Activated CD8-positive, alpha-beta memory T cell treated with anti-CD3 and anti-CD28 coated beads, Interleukin-2, amount 50 U/mL, for 24 hours (primary cell): ENCODE results near the gene TJAP1.

Experiments used
- DNase-seq: peaks from one replicate; pipeline ENCODE4 v3.0.0-alpha.2; 2020; ENCODE audit errors: extremely low read depth

Gene TJAP1, protein sequence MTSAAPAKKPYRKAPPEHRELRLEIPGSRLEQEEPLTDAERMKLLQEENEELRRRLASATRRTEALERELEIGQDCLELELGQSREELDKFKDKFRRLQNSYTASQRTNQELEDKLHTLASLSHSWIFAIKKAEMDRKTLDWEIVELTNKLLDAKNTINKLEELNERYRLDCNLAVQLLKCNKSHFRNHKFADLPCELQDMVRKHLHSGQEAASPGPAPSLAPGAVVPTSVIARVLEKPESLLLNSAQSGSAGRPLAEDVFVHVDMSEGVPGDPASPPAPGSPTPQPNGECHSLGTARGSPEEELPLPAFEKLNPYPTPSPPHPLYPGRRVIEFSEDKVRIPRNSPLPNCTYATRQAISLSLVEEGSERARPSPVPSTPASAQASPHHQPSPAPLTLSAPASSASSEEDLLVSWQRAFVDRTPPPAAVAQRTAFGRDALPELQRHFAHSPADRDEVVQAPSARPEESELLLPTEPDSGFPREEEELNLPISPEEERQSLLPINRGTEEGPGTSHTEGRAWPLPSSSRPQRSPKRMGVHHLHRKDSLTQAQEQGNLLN

DNA sequence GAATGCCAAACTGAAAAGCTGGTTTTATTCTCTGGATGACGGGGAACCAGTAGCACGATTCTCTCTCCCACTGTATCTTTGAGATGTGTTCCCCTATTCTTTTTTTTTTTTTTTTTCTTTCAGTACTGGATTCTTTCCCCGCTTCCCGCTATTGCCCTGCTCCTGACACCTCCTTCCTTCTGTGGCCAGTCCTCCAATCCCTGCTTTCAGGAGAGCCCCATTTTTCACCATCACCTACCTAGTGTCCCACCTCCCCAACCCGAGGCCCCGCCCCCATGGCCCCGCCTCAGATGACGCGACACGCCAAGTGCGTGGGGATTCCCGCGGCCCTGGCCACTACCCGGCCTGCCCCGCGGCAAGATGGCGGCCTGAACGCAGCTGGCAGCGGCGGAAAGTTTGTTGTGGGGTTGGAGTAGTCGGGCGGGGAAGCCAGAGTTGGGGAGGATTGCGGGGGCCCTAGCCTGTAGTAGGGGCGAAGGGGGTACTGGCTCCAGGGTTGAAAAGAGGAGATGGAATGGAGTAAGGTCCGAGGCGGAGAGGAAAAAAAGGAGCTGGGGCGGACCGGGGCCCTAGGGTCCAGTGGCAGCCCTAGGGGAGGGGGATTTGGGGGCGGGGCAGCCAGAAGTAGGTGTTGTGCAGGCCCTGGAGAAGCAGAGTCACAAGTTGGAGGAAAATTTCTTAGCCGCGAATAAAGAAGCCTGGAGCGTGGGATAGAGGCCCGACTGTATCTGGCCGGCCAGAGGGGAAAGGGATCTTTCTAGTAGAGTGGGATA, at the start of gene TJAP1:
Gene TJAP1, plus strand, starts transcription at position 336 of the 773 bp plus-strand sequence. CDS start 21,432 bp downstream, outside the sequence.
- peak; percentile 90 for DNase-seq

DNA sequence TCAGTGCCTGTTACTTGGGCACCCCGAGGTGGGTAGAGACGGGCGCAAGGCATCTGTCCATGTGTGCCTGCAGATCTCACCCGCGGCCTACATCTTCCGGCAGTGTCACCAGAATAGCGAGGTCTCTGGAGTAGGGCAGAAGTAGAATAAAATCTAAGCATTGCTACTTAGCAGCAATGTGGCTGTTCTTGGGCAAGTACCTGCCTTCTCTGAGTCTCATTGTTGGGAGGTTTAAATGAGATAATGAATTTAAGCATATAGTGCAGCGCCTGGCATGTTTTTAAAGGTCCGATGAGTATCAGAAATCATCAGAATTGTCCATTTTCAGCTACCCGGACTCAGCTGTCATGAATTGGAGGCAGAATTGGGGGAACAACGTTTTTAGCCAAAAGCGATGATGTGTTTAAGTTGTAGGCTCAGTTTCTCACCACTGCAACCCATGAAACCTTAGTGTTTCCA, 49.2 kb upstream of the TJAP1 start:
- peak; percentile 2 for DNase-seq

DNA sequence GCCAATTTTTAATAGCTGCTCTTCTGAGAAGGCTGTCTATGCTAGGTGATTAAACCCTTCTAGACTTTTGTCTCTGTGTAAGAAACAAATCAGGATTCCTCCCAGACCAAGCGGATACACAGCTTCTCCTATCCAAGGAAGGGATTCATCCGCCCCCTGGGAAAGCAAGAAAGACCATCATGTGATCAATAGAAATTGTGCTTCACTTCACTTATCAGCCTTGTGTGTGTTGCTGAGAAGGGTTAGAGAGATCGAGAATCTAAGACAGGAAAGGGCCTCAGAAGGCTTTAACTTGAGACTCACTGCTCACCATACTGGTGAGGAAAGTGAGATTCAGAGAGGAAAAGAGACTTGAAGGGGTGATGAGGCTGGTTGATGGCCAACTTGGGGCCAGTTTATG, 48.5 kb upstream of the TJAP1 start:
- no peak for DNase-seq

DNA sequence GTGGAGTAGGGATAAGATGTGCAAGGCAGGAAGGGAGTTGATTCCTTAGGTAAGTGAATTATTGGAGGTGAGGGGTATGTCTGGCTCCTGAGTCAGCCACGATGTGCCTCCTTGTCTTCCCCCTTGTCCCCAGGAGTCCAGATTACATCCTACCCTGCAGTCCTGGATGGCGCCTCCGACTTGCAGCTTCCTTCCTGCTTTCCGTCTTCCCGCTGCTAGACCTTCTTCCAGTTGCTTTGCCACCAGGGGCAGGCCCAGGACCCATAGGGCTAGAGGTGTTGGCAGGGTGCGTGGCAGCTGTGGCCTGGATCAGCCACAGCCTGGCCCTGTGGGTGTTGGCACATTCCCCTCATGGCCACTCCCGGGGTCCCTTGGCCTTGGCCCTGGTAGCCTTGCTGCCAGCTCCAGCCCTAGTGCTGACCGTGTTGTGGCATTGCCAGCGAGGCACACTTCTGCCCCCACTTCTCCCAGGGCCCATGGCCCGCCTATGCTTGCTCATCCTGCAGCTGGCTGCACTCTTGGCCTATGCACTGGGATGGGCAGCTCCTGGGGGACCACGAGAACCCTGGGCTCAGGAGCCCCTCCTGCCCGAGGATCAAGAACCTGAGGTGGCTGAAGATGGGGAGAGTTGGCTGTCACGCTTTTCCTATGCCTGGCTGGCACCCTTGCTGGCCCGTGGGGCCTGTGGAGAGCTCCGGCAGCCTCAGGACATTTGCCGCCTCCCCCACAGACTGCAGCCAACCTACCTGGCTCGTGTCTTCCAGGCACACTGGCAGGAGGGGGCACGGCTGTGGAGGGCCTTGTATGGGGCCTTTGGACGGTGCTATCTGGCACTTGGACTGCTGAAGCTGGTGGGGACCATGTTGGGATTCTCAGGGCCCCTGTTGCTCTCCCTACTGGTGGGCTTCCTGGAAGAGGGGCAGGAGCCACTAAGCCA, 45.1 kb upstream of the TJAP1 start:
- DNase-seq = no peak

DNA sequence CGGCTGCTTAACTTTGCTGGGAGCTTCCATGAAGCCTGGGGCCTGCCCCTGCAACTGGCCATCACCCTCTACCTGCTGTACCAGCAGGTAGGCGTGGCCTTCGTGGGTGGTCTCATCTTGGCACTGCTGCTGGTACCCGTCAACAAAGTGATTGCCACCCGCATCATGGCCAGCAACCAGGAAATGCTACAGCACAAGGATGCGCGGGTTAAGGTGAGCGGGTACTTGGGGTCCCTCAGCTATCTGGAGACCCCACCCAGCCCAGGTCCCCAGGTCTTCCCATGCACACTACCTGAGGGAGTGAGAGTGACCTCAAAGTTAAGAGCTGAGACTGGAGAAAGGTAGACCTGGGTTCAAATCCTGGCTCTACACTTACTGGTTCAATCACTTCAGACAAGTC, 44.2 kb upstream of the TJAP1 start:
- DNase-seq = no peak

DNA sequence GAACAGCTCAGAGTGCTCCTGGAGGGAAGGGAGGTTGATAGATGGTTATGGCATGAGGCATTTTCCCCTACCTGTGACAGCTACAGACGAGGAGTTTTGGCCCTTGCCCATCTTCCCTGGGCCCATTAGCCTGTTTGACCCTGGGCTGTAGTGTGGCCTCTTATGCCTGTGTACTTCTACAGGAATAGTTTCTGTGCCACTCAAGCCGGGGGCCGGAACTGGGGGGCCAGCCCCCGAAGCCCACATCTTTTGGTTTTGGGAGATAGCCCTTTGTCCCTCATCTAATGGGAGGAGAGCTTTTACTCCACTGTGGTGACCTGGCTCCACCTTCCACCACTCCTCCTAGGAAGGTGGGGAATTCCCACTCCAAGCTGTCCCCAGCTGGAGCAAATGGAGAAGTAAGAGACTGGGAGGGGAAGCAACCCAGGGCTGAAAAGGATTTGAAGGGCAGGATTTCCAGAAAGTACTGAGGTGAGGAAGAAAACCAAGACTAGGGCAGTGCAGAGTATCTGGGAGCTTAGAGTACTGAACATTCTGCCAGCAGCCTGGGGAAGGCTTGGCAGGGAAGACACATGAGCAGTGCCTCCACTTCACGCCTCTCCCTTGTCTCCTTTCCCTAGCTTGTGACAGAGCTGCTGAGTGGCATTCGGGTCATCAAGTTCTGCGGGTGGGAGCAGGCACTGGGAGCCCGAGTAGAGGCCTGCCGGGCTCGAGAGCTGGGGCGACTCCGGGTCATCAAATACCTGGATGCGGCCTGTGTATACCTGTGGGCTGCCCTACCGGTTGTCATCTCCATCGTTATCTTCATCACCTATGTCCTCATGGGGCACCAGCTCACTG, 43.1 kb upstream of the TJAP1 start:
- DNase-seq = no peak

DNA sequence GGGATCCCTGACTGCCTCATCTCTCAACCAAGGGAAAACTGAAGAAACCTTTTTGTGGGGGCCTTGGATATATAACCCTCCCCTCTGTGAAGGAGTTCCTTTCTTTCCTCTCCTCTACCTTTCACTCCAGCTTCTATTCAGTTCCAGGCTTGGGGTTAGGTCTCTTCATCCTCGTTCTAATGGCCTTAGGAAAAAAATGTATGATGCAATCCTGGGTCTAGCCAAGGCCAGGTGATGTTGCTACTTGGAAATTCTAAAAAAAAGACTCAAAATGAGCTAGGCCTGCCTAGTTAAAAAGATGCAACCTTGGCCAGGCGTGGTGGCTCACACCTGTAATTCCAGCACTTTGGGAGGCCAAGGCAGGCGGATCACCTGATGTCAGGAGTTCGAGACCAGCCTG, 42.4 kb upstream of the TJAP1 start:
- no peak for DNase-seq

DNA sequence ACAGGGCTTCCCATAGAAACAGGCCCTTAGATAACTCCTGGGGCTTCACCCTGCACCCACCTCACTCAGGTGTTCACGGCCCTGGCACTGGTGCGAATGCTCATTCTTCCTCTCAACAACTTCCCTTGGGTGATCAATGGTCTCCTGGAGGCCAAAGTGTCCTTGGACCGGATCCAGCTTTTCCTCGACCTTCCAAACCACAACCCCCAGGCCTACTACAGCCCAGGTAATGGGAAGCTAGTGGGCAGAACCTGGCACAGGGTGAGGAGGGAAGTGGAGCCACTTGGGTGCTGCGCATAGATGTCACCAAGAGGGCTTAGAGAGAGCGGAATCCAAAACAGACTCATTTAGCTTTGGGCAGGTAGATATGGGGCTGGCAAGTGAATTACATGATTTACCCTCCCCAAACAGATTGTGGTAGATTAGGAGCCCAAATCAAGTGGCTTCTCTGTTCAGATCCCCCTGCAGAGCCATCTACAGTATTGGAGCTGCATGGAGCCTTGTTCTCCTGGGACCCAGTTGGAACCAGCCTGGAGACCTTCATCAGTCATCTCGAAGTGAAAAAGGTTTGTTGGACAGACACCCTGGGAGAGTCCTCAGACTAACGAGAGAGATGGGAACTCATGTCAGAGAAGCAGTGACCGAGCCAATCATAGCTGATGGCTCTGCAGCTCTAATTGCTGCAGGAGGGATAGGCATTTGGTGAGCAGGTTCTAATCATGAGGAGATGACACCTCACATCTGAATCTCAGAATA, 41.5 kb upstream of the TJAP1 start:
- no peak for DNase-seq

DNA sequence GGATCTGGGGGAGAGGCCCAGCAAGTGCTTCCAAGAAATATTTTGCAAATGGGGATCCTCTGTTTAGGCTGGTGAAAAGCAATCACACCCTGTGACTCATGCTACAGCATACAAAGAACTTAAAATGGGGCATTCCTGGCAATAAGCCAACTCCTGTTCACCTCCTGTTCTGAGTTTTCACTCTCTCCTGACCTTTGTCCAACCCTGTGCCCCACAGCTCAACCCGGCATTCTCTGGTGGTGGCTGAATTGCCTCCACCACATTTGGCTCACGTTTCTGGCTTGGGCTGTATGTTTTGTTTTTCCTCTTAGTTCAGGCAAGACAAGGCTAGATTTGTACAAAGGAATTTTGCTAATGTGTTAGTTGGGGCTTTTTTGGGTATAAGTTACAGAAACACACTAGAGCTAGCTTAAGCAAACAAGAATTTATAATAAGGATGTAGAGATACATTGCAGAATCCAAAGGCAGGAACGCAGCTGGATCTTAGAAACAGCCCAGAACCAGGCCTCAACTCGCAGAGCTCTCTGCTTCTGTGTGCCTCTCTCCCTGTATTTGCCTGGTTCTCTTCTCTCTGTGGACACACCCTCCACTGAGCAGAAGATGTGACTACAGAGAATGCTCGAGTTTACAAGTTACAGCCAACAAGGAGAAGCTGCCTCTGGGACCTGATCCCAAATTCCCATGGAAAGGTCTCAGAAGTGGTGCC, 40.6 kb upstream of the TJAP1 start:
- DNase-seq = no peak

DNA sequence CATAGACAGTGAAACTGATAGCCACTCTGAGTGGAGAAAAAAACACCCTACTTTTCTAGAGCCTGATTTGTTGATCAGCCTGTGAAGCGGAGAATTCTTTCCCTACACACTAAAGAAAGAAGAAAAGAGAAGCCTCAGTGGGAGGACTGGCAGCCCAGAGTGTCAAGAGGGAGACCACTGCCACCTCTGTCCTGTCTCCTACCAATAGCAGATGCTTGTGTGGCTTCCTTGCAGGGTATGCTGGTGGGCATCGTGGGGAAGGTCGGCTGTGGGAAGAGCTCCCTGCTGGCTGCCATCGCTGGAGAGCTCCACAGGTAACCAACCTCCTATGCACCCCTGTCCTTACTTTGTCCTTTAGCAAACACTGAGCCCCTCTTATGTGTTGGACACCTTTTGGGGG, 39.7 kb upstream of the TJAP1 start:
- DNase-seq = no peak

DNA sequence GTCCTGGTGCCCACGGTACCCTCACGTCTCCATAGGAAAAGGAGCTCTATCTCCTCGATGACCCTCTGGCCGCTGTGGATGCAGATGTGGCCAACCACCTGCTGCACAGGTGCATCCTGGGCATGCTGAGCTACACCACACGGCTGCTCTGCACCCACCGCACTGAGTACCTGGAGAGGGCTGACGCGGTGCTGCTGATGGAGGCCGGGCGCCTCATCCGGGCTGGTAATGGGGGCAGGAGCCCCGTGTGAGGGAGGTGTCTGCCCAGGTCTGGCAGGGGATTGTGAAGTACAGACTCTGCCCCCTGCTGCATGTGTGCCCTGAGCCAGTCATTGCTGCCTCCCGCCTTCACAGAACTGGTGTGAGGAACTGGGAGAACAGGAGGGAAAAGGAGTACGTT, 34.4 kb upstream of the TJAP1 start:
- DNase-seq = no peak

DNA sequence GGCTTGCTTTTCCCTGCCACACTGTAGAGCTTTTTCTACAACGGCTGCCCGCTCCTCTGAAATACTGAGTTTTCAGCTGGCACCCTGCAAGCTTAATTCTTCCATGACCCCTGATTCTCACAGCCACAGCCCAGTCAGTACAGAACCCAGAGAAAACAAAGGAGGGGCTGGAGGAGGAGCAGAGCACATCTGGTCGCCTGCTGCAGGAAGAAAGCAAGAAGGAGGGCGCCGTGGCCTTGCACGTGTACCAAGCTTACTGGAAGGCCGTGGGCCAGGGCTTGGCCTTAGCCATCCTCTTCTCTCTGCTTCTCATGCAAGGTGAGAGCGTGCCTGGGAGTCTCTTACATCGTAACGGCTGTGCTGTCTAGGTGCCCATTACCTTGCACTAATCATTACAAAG, 33.3 kb upstream of the TJAP1 start:
- no peak for DNase-seq

DNA sequence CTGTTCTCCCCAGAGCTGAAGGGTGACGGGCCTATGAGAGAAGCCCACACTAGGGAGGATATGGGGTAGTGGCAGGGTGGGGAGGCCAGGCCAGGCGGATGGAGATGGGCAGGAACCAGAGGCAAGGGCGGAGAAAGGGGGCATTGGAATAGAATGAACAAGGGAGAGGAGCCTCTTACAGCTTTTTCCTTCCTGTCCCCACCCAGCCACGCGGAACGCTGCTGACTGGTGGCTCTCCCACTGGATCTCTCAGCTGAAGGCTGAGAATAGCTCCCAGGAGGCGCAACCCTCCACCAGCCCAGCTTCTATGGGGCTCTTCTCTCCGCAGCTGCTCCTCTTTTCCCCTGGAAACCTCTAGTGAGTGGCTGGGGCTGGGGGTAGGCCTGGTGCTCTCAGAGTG, 32.8 kb upstream of the TJAP1 start:
- DNase-seq = no peak

DNA sequence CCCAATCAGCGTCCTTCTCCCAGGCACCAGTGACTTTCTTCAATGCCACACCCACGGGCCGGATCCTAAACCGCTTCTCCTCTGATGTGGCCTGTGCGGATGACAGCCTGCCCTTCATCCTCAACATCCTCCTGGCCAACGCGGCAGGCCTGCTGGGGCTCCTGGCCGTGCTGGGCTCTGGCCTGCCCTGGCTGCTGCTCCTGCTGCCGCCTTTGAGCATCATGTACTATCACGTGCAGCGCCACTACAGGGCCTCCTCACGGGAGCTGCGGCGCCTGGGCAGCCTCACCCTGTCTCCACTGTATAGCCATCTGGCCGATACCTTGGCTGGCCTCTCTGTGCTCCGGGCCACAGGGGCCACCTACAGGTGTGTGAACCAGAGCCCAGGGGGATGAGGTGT, 31.8 kb upstream of the TJAP1 start:
- DNase-seq = no peak

DNA sequence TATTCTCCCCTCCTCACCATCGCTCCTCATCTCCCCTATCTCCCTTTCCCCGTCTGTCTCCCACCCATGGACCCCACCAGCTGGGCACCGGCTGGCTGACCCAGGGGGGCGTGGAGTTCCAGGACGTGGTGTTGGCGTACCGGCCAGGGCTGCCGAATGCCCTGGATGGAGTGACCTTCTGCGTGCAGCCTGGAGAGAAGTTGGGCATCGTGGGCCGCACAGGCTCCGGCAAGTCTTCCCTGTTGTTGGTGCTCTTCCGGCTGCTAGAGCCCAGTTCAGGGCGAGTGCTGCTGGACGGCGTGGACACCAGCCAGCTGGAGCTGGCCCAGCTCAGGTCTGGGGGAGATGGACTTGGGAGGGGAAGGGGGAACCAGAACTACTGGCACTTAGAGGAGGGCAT, 29.8 kb upstream of the TJAP1 start:
- no peak for DNase-seq

DNA sequence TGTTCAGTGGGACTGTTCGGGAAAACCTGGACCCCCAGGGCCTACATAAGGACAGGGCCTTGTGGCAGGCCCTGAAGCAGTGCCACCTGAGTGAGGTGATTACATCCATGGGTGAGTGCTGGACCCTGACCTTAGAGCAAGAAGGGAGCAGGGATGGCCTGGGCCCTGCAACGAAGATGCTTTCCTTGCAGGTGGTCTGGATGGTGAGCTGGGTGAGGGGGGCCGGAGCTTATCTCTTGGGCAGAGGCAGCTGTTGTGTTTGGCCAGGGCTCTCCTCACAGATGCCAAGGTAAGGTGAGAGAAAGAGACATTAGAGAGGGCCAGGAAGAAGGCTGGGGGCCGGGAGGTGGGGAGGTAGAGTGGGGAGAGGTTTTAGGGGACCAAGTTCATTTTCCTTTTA, 28.5 kb upstream of the TJAP1 start:
- no peak for DNase-seq

DNA sequence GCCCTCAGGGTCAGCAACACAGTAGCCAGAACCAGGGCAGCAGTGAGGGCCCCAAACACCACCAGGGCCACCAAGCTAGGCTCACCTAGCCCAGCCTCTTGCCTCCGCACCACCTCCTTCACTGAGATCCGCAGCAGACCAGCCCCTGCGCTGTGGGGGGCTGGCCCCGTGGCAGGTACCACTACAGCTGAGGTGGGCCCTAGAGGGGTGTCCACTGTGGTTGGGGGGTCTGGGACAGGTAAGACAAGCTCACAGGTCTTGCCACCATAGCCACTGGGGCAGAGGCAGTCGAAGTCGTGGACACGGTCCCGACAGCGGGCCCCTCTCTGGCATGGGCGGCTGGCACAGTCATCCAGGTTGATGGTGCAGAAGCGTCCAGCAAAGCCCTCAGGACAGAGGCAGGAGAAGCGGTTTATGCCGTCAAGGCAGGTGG, 26.7 kb upstream of the TJAP1 start:
- no peak for DNase-seq

DNA sequence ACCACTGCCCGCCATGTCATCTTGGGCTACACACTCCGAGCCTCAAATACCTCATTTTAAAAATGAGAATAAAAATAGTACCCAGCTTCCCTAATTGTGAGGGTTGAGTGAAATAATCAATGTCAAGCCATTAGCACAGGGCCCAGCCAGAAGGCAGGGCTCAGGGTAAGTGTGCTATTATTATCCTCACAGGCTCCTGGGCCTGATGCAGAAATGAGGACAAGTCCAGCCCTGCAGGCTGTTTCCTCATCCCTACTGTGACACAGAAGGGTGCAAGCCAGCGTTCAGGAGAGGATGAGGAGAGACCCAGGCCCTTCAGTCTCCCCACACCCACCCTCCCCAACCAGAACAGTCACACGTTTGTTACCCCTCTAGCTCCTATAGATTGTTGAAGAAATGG, 26.0 kb upstream of the TJAP1 start:
- no peak for DNase-seq

DNA sequence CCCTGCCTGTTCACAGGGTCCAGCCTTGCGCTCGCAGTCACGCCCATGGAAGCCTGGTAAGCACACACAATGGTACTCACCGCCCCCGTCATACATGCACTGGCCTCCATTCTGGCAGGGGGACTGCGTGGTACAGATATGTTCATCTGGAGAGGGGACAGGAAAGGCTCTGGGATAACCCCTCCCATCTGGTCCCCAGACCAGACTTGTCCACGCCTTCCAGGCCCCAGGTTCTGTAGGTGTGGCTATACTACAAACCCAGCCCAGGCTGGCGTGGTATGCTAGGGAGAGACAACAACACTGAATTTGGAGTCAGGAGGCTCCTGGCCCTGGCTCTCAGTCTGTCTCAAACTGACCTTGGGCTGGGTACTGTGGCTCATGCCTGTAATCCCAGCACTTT, 25.4 kb upstream of the TJAP1 start:
- no peak for DNase-seq
